ENCODE measurements around the gene ATP1A4. TPM values are rescaled to one million over a fixed set of nuclear protein-coding genes. Genes with fewer than 3 reads are reported as not detected.

Gene ATP1A4
- total and polyA plus RNA-seq, 2 of the 13 experiments (the other 11 are each of a cell fraction or from before 2014, with no cell fraction given), result not detected

DNA sequence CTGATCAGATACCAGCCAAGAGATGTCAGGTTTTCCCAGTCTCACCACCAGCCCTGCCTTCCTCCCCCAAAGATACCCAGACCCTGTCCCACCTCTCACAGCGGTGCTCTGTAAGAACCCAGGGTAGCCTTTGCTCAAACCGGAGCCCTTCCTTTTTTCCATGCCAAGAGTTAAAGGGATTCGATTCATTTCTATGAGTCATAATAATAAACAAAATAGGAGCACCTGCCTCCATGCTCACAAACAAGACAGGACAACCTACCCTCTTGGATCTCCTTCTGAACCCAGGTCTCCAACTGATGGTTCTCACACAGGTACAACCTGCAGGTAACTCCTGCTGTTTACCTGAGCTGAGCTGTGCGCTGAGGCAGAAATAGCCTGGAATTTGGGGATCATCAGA lies 41.7 kb upstream of the ATP1A4 start:
- in situ Hi-C loops (cut with HindIII; ENCODE audit: extremely low pct_ligation_motif_present, low pct_unique_long_range_greater_than_20kb) (loop anchor here (10.0 kb wide), 1 partner anchor 105 kb away; no protein-coding TSS in a partner anchor), intact Hi-C loops (cut with micrococcal nuclease; ENCODE audit: unreplicated experiment) (loop anchor here (2.0 kb wide), 1 partner anchor 143 kb away; no protein-coding TSS in a partner anchor)
- no peak overlapping the region for H3K9ac ChIP-seq (ENCODE audit: insufficient read depth, low read depth, low read length)
- H3K79me2 ChIP-seq (ENCODE audit: insufficient read depth, low read length), result no peaks in the 10 kb centered on the region
- H3K4me3 ChIP-seq (replicated peaks in 1 of 3; ENCODE audit: insufficient read depth in 1 of 3, low read depth in 2 of 3, low read length in 3 of 3), result peak overlapping the region in 1 of 3 experiments; percentile 38; a peak in 2 of 6 replicates
- H3K4me2 ChIP-seq (ENCODE audit: low read depth, low read length), result peak overlapping the region; percentile 79
- H3K9me3 ChIP-seq (ENCODE audit: low read length), result no peaks in the 10 kb centered on the region
- H3K36me3 ChIP-seq (replicated peaks in 1 of 2; ENCODE audit: control insufficient read depth in 1 of 2, insufficient read depth in 2 of 2, low read length in 2 of 2), result no peaks in the 10 kb centered on the region; a peak in 1 of 5 replicates
- H2AFZ ChIP-seq (ENCODE audit: low read length), result no peak overlapping the region
- no TSS peak for BruUV-seq (replicated peaks)
- WGBS (ENCODE audit: low lambda C conversion rate), result 18% methylated on average over 4 of the region's 4 CpGs
- no peaks in the 10 kb centered on the region for H4K20me1 ChIP-seq (ENCODE audit: insufficient read depth, low read length)
- ATAC-seq, result peak; percentile 5; the same call in 2 of the 3 replicates
- H3K4me1 ChIP-seq (ENCODE audit: insufficient read depth, low read length), result peaks cover 75% of the 10 kb centered on the region
- ChIA-PET CTCF (ENCODE audit: low intra/inter-chr PET ratio, low total read pairs) (no interaction called here), POLR2A (no interaction called here)
- FAIRE-seq, result no peak
- peak overlapping the region; percentile 70 for H3K27ac ChIP-seq (ENCODE audit: extremely low read length, insufficient read depth, low read length)
- DNase-seq (ENCODE audit: low spot score), result no peak
- H3K27me3 ChIP-seq (ENCODE audit: control insufficient read depth in 1 of 2, insufficient read depth in 2 of 2, low read length in 2 of 2), result no peaks in the 10 kb centered on the region; a peak in 1 of 5 replicates
- no peak for TF ChIP-seq SYNCRIP (IDR thresholded peaks at IDR 0.05; ENCODE audit: insufficient read depth, low read depth, low read length)
- no peak for TF ChIP-seq GFI1 (CRISPR knock-in tag; IDR thresholded peaks at IDR 0.05; ENCODE audit: borderline replicate concordance)
- TF ChIP-seq ZNF569 (CRISPR knock-in tag; IDR thresholded peaks at IDR 0.05; ENCODE audit: borderline replicate concordance), result no peak
- no peak for TF ChIP-seq ZNF577 (CRISPR knock-in tag; IDR thresholded peaks at IDR 0.05; ENCODE audit: borderline replicate concordance, low read depth)
- no peak for TF ChIP-seq LCORL (IDR thresholded peaks at IDR 0.05)
- TF ChIP-seq LCORL (CRISPR knock-in tag; IDR thresholded peaks at IDR 0.05), result 0 out of 2 replicates have a peak, but pooled peaks have one; percentile 2
- TF ChIP-seq ZNF430 (CRISPR knock-in tag; IDR thresholded peaks at IDR 0.05), result no peak
- TF ChIP-seq ZNF572 (CRISPR knock-in tag; IDR thresholded peaks at IDR 0.05), result no peak
- no peak for TF ChIP-seq TMF1 (CRISPR knock-in tag; IDR thresholded peaks at IDR 0.05; ENCODE audit: low read depth)
- TF ChIP-seq, protein P1, sequence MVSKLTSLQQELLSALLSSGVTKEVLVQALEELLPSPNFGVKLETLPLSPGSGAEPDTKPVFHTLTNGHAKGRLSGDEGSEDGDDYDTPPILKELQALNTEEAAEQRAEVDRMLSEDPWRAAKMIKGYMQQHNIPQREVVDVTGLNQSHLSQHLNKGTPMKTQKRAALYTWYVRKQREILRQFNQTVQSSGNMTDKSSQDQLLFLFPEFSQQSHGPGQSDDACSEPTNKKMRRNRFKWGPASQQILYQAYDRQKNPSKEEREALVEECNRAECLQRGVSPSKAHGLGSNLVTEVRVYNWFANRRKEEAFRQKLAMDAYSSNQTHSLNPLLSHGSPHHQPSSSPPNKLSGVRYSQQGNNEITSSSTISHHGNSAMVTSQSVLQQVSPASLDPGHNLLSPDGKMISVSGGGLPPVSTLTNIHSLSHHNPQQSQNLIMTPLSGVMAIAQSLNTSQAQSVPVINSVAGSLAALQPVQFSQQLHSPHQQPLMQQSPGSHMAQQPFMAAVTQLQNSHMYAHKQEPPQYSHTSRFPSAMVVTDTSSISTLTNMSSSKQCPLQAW (CRISPR knock-in tag; IDR thresholded peaks at IDR 0.05), result no peak
- TF ChIP-seq, protein P2, sequence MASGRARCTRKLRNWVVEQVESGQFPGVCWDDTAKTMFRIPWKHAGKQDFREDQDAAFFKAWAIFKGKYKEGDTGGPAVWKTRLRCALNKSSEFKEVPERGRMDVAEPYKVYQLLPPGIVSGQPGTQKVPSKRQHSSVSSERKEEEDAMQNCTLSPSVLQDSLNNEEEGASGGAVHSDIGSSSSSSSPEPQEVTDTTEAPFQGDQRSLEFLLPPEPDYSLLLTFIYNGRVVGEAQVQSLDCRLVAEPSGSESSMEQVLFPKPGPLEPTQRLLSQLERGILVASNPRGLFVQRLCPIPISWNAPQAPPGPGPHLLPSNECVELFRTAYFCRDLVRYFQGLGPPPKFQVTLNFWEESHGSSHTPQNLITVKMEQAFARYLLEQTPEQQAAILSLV (CRISPR knock-in tag; IDR thresholded peaks at IDR 0.05; ENCODE audit: borderline replicate concordance), result 0 out of 2 replicates have a peak, but pooled peaks have one; percentile 40
- TF ChIP-seq KLF13 (CRISPR knock-in tag; IDR thresholded peaks at IDR 0.05), result no peak
- TF ChIP-seq SOX5 (CRISPR knock-in tag; IDR thresholded peaks at IDR 0.05; ENCODE audit: borderline replicate concordance), result peak; percentile 6; the same call in 1 of the 2 replicates
- TF ChIP-seq FOSL2 (CRISPR knock-in tag; IDR thresholded peaks at IDR 0.05), result no peak
- TF ChIP-seq SP140L (CRISPR knock-in tag; IDR thresholded peaks at IDR 0.05; ENCODE audit: borderline replicate concordance), result no peak
- TF ChIP-seq BRD4 (CRISPR knock-in tag; IDR thresholded peaks at IDR 0.05), result no peak
- TF ChIP-seq MXD4 (CRISPR knock-in tag; IDR thresholded peaks at IDR 0.05), result no peak
- TF ChIP-seq, protein P3, sequence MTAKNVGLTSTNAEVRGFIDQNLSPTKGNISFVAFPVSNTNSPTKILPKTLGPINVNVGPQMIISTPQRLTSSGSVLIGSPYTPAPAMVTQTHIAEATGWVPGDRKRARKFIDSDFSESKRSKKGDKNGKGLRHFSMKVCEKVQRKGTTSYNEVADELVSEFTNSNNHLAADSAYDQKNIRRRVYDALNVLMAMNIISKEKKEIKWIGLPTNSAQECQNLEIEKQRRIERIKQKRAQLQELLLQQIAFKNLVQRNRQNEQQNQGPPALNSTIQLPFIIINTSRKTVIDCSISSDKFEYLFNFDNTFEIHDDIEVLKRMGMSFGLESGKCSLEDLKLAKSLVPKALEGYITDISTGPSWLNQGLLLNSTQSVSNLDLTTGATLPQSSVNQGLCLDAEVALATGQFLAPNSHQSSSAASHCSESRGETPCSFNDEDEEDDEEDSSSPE (CRISPR knock-in tag; IDR thresholded peaks at IDR 0.05), result no peak
- TF ChIP-seq ZFX (CRISPR knock-in tag; IDR thresholded peaks at IDR 0.05; ENCODE audit: low read depth), result no peak
- TF ChIP-seq TEAD3 (CRISPR knock-in tag; optimal IDR thresholded peaks at IDR 0.05; ENCODE audit: borderline replicate concordance), result peak; percentile 39
- TF ChIP-seq, protein P4, sequence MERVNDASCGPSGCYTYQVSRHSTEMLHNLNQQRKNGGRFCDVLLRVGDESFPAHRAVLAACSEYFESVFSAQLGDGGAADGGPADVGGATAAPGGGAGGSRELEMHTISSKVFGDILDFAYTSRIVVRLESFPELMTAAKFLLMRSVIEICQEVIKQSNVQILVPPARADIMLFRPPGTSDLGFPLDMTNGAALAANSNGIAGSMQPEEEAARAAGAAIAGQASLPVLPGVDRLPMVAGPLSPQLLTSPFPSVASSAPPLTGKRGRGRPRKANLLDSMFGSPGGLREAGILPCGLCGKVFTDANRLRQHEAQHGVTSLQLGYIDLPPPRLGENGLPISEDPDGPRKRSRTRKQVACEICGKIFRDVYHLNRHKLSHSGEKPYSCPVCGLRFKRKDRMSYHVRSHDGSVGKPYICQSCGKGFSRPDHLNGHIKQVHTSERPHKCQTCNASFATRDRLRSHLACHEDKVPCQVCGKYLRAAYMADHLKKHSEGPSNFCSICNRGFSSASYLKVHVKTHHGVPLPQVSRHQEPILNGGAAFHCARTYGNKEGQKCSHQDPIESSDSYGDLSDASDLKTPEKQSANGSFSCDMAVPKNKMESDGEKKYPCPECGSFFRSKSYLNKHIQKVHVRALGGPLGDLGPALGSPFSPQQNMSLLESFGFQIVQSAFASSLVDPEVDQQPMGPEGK (CRISPR knock-in tag; IDR thresholded peaks at IDR 0.05), result no peak

Measured in HepG2 (cell line).